NCI-H2196 (cell line): ENCODE results near the gene SRP68.
"Not testable (repeated sequence)": the region's sequence is repeated elsewhere in the genome, so short reads cannot be mapped to it uniquely, and the experiment has no call there.

ENCODE experiments used
- DNase-seq: peaks from one replicate; lab custom pipeline; 2025; ENCODE audit not compliant: unreplicated experiment; lab: John Stamatoyannopoulos, UW

SRP68 gene

DNA sequence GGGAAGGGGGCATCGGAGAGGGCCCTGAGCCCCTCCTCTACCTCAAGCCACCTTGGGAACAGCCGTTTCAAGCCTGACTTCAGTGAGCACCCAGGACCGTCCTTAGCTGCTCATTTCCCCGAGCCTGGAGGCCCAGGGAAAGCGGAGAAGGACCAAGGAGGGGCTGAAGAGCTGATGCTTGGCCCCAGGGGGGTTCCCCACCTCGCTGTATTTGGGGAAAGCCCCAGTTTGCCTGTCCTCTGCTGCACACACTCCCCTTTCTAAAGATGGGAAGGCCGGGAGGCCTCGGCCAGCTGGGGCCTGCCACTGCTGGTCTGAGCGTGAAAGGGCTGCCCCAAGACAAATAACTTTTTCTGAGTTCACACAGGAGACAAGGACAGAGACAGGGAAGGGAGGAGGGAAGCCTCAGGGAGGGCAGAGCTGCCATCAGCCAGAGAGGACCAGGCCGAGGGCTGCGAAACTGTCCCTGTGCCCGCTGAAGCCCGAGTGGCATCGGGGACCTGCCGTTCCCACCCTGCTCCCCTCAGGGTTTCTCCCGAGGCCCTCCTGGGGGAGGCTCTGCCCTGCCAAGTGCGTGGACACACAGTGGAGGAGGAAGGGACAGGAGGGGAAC is 18.3 kb upstream of the SRP68 start:
- DNase-seq = no peak

DNA sequence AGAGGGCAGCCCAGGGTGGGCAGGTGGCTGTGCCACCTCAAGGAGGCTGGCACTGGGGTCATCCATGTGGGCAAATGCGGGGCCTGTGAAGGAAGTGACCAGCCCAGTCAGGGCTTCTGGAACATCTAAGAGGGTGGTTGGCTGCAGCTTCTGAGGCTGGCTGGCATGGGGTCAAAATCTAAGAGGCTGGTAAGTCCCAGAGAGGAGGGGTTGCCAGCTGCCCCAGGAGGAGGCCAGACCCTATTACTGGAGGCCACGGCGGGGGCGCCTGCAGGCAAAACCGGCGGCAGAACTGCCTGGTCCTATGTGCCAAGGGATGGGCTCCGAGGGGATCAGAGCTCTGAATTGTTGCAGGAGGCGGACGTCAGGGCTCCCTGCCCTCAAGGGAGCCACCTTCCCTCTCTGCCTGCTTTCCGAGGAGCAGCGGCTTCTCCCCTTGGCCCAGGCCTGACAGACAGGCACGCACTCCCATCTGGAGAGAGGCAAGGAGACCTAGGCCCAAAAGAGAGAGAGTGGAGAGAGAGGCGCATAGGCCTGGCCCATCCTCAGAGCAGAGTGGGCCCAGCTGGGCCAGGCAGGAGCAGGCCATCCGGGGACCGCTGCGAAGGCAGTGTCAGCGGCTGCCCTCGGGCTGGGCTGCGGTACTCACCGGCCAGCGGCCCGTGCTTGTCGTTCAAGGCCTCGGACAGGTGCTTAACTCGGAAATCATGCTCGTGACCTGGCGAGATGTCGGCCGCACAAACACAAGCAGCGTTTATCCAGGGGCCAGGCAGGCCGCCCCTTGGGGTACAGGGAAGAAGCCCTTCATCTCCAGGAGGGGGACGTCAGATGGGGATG is 17.6 kb upstream of the SRP68 start:
- DNase-seq = no peak

DNA sequence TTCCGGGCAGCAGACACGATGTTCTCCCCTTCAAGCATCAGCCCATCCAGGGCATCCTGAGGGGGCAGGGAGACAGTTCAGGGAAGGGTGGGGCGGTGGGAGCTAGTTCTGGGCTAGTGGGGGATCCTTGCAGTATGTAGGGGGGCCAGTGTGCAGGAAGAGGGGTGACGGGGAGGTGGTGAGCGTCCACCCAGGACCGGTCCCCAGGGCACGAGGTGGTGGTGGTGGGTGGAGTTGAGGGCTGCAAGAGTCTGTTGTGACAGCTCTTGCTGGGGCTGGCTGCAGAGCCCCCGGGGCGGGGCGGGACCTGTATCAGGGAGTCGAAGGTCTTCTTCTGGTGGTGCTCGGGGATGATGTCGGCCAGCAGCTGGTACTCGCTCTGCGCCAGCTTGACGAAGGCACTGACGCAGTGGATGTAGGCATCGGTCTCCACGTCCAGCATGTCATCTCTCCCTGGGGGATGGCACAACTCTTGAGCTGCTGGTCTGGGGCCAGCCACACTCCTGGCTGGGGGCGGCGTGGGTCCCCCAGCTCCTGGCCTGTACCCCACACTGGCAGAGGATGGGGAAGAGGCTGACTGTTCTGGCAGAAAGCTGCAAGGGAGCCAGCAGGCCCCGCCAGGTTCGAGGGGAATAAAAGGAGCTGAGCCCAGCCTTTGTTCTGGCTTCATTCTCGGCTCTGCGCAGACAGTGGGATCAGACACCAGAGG is 16.7 kb upstream of the SRP68 start:
- DNase-seq = no peak

DNA sequence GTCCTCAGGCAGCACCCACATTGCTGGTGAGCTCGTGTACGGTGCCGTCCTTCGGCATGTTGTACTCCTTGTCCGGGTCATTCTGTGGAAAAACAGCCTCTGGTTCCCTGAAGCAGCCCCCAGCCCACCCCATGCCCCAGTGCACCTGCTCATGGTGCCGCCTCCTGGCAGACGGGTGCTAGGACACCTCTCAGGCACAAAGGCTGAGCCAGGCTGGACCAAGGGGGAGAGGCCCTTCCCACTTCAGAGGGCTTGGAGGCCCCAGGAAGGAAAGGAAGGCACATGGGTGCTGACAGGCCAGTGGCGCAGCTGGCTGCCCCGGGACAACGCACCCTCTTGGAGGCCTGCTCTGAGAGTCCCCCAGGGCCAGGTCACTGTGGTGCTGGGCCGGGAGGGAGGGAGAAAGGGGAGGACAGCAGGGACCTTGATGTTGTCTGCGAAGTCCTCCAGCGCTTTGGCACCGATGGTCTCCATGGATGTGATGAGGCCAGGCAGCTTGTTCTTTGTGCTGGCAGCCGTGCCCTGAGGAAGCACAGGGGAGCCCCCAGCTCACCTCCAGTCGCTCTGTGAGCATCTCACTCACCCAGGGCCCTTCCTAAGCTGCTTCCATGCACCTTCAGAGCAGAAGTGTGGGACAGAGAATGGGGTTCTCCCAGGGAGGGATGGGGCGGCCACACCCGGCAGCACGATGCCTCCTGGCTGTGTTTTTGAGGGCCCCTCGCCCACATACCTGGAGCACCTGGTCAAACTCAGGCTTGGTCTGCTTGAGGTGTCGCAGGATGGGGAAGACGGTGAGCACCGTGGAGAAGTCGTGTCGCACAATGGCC is 15.9 kb upstream of the SRP68 start:
- no peak for DNase-seq

DNA sequence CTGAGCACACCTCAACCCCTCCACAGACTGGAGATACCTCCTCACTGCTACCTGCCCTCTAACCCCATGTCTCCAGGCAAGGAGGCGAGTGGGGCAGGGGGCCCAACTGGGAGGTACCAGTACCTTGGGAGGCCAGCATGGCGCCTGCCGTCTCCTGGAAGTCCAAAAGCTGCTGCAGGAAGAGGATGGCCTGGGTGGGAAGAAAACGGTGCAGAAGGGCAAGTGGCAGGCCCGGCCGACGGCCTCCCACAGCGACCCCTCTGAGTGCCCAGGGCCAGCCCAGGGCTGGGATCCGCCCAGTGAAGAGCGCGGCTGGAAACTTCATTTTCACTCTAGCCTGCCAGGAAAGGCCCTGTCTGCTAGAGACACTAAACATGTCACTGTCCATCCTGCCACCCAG is 15.2 kb upstream of the SRP68 start:
- DNase-seq = no peak

DNA sequence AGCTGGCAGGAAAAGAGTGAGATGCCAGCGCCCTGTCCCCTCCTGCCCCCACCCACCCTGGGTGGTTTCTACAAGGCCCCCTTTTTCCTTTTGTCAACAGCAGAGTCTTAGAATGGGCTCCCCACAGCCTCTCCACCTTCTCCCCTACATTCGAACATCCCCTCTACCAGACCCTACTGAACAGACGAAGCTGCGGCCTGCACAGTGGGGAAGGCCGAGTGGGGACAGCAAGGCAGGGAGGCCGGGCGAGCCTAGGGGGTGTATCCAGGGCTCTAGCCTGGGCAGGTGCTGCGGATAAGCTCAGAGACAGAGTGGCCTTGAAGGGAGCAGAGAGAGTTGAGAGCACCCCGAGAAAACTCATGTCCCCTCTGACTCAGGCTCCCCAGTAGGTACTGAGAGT is 14.1 kb upstream of the SRP68 start:
- no peak for DNase-seq

DNA sequence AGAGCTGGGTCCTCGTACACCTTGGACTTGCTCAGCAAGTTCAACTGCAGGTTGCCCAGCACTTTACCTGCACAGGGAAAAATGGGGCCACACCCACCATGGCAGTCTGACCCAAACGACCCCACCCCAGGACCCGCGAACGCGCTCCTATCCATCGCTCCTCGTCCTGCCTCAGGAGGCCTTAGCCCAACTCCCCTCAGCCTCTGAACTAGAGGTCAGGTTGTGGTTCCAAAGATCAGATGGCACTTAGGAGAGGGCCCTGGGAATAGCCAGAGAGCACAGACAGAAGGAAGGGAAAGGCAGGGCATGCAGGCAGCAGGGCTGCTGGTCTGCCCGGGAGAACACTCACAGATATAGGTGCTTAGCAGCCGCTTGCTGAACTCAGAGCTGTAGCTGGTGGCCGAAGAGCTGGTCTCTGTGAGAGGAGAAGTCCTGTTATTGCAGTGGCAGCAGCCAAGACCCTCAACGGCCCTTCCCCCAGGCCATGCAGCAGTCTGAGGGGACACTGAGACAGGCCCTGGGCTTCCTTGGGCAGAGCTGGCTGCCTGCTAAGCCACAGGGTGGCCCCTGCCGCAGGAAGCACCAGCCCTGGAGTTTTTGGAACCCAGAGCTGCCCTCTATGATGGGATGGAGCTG is 13.5 kb upstream of the SRP68 start:
- DNase-seq = no peak

DNA sequence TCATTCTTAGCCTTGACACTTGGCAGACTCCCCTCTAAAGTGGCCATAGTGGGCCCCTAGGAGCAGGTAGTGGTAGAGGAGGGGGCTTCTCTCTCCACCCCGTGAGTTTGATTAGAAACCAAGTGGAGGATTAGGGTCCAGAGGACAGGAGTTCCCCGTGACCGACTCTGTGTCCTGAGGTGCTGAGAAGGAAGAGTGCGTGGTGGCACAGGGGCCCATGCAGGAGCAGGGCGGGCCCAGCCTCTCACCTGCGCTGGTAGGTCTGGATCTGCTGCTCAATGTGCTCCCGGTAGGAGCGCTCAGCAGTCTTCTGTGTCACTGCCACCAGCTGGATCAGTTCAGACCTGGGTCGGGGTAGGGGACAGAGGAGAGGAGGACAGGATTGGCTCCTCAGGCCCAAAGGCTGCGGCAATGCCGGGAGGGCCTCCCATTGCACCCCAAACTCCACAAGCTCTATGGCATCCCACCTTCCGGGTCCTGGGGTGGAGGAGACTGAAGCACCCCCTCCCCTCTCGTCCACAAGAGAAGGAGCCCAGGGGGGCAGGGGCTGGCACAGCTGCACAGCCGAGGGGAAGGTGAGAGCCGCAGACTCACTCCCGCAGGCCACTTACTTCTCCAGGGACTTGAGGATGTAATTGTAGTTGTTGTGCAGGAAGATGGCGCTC is 12.9 kb upstream of the SRP68 start:
- no peak for DNase-seq

DNA sequence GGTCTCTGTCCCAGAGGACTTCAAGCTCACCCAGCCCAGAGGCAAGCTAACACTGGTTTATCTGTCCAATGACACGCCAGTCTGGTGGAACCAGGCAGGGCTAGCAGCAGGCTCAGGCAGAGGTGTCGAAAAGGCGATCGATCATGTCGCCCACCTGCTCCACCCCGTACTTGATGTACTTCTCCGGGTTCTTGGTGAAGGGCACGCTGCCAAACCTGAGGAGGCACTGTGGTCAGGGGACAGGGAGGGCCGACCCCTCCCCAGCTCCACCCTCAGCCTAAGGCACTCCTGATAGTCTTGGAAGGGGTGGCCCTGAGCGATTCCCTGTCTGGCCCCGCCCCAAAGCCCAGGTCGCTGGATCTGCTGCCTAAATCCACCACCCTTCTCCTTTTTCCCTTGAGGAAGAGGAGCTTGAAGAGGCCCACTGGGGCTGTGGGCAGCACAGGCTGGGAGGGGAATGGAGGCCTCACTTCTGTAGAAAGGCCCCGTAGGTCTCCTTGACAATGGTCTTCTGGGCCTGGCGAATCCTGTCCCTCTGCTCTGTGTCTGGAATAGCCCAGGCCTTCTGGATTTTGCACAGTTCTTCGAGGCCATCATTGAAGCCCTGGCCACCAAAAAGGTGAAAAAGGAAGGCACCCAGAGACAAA is 11.3 kb upstream of the SRP68 start:
- no peak for DNase-seq

DNA sequence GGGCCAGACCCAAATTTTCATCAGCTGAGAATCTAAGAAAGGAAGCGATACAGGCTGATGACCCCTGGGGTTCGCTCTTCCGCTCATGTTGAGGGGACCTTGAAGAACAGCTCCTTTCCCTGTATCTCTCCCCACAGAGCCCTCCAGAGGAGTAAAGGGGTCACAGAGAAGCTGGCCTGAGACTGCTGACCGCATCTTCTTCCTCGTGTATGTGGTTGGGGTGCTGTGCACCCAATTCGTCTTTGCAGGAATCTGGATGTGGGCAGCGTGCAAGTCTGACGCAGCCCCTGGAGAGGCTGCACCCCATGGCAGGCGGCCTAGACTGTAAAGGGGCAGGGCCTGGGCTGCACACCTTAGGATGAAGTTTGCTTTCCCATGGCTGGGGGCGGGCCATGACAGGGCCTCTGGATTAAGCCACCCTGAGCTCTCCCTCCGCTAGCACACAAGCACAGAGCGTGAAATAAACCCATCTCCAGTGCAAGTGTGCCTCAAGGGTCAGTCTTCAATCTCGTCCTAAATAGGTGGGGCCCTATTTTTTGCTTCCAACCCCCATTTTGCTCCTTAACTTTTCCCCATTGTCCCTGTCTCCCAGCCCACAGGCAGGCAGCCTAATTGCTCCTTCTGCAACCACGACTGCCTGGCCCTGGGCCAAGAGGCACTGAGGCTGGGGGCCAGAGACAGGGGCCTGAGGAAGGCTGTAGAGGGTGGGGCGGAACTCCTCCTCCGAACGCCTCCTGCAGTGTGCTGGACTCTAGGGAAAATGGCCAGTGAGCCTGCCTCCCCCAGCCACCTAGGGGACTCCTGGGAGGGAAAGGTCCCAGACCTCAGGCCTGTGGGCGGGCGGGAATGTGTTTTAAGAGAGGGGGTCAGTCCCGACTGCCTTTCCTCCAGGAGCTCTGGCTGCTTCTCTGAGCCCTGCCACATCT is 10.3 kb upstream of the SRP68 start:
- no peak for DNase-seq

DNA sequence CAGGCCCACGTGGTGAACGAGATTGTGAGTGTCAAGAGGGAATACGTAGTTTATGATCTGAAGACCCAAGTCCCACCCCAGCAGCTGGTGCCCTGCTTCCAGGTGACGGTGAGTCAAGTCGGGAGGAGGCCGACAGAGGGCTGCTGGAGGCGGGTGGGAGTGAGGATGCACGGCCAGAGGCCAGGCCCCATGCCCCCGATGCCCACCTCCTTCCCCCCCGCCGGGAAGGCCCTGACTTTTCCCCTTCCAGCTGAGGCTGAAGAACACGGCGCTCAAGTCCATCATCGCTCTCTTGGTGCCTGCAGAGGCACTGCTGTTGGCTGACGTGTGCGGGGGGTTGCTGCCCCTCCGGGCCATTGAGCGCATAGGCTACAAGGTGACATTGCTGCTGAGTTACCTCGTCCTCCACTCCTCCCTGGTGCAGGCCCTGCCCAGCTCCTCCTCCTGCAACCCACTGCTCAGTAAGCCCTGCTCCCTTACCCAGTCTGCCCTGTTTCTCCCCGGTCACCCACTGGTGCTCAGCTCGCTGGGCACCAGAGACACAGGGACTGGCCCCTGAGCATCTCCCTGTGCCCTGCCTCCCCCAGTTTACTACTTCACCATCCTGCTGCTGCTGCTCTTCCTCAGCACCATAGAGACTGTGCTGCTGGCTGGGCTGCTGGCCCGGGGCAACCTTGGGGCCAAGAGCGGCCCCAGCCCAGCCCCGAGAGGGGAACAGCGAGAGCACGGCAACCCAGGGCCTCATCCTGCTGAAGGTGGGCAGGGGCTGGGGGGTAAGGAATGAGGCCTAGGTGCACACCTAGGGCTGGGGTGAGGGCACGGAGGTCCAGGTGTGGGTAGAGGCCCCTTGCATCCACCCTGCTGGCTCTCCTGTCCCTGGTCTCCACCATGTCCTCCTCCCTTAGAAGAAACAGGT is 9.2 kb upstream of the SRP68 start:
- no peak for DNase-seq

DNA sequence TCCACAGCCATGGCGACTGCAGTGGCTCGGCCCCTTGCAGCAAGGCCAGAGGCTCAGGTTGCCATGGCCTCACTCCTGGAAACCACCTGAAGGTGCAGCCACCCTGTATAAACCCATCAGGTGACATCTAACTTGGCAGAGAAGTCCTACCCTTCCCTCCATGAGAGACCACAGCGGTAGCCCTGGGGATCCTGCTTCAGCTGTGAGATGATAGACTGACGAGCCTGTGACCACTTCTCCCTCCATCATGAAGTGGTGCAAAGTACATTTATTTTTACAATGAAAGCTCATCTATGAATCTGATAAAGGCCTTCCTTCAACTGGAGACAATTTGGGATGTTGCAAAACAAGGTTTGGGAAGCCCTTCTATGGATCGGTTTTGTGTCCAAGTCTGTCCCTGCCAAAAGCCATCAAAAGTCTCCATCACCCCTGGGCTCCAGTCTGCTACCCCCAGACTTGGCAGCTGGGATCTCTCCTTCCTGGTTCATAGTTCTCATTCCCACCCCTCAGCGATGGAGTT is 8.5 kb upstream of the SRP68 start:
- no peak for DNase-seq

DNA sequence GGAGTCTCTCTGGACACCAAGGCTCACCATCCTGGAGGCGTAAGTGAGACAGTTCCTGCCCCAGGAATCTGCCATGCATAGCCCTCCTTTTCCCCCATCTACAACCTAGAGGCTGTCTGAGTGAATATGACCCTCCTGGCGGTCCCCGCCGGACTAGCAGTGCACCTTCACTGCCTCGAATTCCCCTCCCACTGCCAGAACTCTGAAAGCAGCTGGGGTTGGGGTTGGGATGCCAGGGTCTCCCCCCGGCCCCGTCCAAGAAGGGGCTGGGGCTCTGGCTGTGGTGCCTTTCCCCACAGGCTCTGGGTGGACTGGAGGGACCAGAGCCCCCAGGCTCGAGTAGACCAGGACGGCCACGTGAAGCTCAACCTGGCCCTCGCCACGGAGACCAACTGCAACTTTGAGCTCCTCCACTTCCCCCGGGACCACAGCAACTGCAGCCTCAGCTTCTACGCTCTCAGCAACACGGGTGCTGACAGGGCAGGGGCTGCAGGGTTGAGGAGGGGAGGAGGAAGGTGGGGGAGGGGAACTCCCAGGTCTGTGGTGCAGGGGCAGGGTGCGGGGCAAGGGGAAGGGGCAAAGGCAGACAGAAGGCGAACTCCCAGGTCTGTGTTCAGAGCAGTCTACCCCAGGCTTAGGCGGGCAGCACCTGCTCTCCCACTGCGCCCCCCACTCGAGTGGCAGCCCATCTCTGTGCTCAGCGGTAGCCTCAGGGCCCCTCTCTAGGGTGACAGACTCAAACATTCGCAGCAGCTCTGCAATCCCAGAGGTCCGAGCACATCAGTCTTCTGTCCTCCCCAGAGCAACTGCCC is 7.8 kb upstream of the SRP68 start:
- DNase-seq = no peak

DNA sequence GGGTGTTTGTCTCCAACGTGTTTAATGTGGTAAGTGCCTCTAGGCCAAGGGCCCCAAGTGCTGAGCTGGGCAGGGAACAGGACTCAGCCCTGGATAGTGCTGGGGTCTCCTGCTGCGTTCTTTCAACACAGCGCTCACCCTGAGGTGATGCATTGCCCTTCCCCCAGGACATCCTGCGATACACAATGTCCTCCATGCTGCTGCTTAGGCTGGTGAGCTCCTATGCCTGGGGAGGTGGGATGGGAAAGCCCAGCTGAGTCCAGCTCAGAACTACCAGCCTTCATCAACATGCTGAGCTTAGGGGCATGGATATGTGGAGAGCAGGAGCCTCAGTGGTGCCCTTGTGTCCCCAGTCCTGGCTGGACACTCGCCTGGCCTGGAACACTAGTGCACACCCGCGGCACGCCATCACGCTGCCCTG is 7.2 kb upstream of the SRP68 start:
- DNase-seq = no peak

DNA sequence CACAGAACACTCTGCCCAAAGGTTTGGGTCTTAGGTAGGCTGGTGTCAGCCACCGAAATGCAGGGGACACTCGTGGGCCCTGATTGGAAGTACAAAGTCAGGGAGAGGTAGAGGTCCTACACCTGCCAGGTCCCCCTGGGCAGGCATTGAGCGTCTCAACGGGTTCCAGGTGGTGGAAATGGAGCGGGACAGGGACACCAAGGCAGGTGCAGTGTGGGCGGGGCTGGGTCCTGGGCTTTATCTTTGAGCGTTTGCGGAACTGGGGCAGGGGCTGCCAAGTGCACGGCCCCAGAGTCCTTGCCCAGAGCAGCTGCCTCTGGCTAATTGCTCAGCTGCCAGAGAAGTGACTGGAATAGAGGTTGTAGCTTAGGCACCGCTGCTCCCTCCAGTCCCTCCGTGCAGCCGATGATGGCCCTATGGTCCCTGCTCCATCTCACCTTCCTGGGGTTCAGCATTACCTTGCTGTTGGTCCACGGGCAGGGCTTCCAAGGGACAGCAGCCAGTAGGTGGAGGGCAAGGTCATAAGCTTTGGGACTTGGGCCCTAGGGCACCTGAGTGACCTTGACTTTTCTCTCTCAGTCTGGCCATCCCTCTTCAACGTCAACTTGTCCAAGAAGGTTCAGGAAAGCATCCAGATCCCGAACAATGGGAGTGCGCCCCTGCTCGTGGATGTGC is 6.7 kb upstream of the SRP68 start, which contains the start of gene ZACN:
Gene ZACN (plus strand): TSS at position 323 of the 675 bp plus-strand sequence. CDS start 83 bp downstream, at position 406.
- no peak for DNase-seq

DNA sequence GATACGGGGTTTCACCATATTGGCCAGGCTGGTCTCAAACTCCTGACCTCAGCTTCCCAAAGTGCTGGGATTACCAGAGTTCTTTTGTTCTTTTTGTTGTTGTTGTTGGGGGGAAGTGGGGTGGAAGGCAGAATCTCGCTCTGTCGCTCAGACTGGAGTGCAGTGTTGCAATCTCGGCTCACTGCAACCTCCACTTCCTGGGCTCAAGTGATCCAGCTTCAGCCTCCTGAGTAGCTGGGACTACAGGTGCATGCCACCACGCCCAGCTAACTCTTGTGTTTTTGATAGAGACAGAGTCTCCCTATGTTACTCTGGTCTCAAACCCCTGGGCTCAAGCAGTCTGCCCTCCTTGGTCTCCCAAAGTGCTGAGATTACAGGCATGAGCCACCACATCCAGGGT is 6.1 kb upstream of the SRP68 start:
- DNase-seq = not testable (repeated sequence)
